Endometrial microvascular endothelial cells (primary cell): ENCODE data around the gene PTGIS. TPM values are rescaled to one million over a fixed set of nuclear protein-coding genes. Genes with fewer than 3 reads are reported as not detected.

Experiments
- in situ Hi-C: cut with HindIII; loops from 2 replicates; pipeline ENCODE4 v1.10.0; 2017; ENCODE audit warnings: low sequenced_read_pairs, low pct_unique_long_range_greater_than_20kb; ENCODE audit errors: inconsistent ontology term
- total RNA-seq: library from RNA; depleted of rRNA; stranded (reverse); fragments of >200 nt; gene quantifications from one replicate; pipeline ENCODE4 v1.2.3, GENCODE V29; 2015; ENCODE audit errors: inconsistent ontology term

Gene PTGIS
- total RNA-seq, 1 donor from 2014 or later: 1.5 TPM

DNA sequence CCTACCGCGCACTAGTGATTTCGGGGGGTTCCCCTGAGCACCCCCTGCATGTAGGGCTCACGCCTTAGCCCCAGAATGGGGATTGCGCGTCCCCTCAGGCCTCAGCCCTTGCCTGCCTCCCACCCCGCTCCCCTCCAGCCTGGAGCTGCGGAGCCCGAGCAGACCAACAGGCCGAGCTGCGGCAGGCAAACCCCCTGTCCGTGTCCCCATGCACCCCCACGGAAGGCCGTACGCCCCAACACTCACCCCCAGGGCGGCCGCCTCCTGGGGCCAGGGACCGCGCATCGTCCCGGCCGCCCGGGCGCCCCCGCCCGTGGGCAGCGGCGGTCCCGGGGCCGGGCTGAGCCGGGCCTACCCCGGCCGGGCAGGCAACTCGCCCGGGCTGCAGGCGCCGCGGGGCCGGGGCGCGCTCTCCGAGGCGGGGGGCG, 84.2 kb downstream of the PTGIS start:
- in situ Hi-C loops: no loop called here

- in situ Hi-C loops: no loop called here
Observed at GRCh38 chr20:49483018-49483695, 84.8 kb downstream of the PTGIS start.

DNA sequence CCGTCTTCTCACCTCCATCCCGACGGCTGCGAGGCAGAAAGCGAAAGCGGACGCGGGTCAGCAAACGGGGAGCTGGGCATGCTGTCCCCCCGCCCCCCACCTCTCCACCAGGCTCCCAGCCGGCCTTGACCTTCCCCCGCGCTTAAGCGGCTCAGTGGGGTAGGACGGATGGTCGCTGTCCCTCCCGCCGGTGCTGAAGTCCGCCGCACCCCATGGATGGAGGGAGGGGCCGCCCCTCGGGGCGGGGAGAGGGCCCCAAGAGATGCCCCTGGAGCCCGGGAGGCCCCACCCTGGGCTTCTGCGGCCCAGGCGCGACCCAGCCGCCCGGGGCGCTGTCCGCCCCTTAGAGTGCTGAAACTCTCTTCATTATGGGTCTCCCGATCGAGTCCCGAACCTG, 85.3 kb downstream of the PTGIS start, which contains the start of gene KCNB1:
Gene KCNB1 (minus strand): TSS at position 48 of the 397 bp plus-strand sequence. CDS start 188 bp downstream, outside the sequence.
- in situ Hi-C loops: no loop called here

DNA sequence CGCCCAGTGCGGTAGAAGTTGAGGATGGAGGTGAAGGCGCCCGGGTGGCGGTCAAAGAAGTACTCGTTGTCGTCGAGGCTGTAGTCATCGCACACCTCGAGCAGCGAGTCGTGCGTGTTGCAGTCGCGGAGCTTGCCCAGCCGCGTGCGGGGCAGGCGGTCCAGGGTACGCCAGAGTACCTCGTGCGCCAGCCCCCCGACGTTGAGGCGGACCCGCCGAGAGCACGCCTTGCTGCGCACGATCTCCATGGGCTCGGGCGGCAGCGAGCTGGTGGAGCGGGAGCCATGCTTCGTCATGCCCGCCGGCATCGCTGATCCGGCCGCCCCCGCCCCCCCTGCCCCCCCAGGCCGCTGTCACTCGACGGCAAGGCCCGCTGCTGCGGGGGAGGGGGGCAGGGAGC, 85.8 kb downstream of the PTGIS start:
- in situ Hi-C loops: no loop called here

DNA sequence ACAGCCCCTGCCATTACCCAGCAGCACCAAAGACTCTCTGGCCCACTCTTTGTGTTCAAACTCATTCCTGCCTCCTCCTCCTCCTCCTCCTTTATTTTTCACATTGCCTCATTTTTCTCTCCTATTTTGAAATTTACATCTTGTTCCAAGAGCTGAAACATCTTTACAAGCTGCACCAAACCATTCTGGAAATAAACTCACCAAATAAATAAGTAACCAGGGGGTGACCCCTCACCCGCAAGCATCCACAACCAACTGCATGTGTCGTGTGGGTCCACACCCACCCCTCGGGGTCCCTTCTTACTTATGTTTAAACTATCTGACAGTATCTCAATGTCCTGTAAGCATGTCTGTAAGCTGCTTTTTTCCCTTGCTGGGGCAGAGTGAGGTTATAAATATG, 86.8 kb downstream of the PTGIS start:
- in situ Hi-C loops: no loop called here

DNA sequence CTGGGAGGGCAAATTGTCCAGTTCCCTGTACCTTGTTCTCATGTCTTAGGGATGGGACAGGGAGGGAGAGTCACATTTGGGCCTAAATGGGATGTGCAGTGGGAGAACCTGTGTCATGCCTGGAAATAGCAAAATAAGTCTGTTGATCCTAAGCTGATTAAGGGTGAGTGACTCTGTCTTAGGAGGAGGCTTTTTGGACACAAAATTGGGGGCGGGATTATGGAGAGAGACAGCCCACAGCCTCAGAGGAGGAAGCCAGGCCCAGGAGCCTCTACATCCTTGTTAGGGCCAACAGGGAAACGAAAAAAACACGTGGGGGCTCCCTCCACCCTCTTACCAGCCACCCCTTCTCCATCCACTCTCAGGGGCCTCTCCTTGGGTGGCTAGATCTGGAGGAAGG, 87.7 kb downstream of the PTGIS start:
- in situ Hi-C loops: no loop called here

DNA sequence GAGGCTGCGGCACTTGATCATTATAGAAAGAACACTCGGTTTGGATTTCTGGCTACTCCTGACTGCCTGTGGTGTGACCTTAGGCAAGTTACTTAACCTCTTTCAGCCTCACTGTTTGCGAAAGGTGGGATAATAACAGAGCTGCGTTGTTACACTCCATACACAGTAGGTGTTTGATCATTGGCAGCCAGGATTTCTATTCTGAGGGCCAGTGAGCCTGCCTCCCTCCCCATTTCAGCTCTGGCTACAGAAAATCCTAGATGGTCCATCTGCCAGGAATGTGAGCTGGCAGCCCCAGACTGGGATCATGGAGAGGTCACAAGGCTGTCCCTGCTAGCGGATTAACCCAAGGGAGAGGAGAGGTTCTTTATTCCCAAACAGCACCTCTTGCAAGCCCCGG, 88.2 kb downstream of the PTGIS start:
- in situ Hi-C loops: no loop called here

- in situ Hi-C loops: no loop called here
Observed at GRCh38 chr20:49478754-49479689, 88.9 kb downstream of the PTGIS start.

GRCh38 chr20:49478266-49478665, 89.7 kb downstream of the PTGIS start:
- in situ Hi-C loops: no loop called here

DNA sequence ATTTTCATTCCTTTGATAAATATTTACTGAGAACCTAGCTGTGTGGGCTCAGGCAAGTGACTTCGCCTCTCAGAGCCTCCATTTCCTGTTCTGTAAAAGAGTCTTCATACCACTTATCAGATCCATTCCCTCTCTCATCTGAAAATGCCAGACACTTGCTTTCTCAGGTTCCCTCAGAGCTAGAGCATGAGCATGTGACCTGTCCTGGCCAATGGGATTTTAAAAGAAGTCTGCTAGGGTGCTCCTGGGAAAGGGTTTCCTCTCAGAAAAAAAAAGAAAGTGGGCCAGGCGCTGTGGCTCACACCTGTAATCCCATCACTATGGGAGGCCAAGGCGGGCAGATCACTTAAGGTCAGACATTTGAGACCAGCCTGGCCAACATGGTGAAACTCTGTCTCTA, 90.7 kb downstream of the PTGIS start:
- in situ Hi-C loops: no loop called here

- in situ Hi-C loops: no loop called here
Observed at GRCh38 chr20:49476016-49476355, 92.0 kb downstream of the PTGIS start.

DNA sequence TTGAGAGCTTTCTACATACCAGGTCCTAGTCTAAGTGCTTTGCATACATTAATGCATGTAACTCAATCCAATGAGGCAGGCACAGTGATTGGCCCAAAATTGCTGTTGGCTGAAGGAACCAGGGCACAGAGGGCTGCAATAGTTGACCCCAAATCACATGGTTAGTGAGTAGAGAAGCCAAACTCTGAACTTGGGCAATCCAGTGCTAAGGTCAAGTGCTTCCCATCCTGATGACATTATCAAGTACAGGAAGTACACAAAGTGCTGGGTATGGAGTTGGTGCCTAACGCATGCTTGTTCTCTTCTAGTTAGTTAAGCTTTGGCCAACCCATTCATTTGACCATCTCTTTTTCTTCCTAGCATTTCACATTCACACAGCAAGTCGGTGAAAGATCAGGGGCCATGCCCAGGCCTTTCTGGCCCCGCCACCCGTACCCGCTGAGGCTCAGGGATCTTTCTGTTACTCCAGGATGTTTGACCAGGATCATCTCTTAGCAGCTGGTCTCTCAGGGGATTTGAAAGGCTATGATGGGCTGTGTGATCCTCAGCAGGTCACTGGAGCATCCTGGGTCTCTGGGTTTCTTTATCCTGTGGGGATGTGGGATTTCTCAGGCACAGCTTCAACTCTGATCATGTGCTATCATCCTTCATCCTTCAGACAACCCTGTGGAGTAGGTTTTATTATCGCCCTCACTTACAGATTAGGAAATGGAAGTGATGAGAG, 92.5 kb downstream of the PTGIS start:
- in situ Hi-C loops: no loop called here

- in situ Hi-C loops: no loop called here
Observed at GRCh38 chr20:49471397-49471796, 96.5 kb downstream of the PTGIS start.

- in situ Hi-C loops: no loop called here
Observed at GRCh38 chr20:49470922-49471321, 97.0 kb downstream of the PTGIS start.

GRCh38 chr20:49469060-49469459, 98.9 kb downstream of the PTGIS start:
- in situ Hi-C loops: no loop called here

DNA sequence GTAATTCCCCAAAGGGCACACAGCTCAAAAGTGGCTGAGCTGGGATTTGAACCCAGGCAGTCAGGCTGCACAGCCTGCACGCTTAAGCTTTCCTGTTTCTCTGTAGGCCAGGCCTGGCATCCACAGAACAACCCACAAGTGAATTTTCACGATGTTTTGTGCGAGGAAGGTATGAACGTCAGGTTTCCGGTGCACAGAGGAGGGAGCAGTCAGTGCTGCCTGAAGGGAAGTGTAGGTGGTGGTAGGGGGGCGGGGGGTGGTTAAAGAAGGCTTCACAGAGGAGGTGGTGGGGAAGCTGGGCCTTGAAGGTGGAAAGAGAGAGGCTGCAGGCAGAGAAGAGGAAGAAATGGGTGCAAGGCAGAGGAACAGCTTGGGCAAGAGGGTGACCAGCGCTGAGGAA, 99.5 kb downstream of the PTGIS start:
- in situ Hi-C loops: no loop called here

GRCh38 chr20:49466114-49466912, 101.6 kb downstream of the PTGIS start:
- in situ Hi-C loops: no loop called here

GRCh38 chr20:49464556-49464955, 103.4 kb downstream of the PTGIS start:
- in situ Hi-C loops: no loop called here

GRCh38 chr20:49462626-49463025, 105.3 kb downstream of the PTGIS start:
- in situ Hi-C loops: no loop called here
